ENCODE data around the gene EN2.

The EN2 gene

DNA sequence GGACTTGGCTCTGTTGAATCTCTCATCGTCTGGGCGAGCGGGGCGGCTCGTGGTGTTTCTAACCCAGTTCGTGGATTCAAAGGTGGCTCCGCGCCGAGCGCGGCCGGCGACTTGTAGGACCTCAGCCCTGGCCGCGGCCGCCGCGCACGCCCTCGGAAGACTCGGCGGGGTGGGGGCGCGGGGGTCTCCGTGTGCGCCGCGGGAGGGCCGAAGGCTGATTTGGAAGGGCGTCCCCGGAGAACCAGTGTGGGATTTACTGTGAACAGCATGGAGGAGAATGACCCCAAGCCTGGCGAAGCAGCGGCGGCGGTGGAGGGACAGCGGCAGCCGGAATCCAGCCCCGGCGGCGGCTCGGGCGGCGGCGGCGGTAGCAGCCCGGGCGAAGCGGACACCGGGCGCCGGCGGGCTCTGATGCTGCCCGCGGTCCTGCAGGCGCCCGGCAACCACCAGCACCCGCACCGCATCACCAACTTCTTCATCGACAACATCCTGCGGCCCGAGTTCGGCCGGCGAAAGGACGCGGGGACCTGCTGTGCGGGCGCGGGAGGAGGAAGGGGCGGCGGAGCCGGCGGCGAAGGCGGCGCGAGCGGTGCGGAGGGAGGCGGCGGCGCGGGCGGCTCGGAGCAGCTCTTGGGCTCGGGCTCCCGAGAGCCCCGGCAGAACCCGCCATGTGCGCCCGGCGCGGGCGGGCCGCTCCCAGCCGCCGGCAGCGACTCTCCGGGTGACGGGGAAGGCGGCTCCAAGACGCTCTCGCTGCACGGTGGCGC, at the start of gene EN2:
Gene EN2, plus strand, starts transcription at position 19 of the 767 bp plus-strand sequence. Its CDS starts 249 bp downstream, at position 268.
- no peak for DNase-seq (ENCODE audit: low spot score)

DNA sequence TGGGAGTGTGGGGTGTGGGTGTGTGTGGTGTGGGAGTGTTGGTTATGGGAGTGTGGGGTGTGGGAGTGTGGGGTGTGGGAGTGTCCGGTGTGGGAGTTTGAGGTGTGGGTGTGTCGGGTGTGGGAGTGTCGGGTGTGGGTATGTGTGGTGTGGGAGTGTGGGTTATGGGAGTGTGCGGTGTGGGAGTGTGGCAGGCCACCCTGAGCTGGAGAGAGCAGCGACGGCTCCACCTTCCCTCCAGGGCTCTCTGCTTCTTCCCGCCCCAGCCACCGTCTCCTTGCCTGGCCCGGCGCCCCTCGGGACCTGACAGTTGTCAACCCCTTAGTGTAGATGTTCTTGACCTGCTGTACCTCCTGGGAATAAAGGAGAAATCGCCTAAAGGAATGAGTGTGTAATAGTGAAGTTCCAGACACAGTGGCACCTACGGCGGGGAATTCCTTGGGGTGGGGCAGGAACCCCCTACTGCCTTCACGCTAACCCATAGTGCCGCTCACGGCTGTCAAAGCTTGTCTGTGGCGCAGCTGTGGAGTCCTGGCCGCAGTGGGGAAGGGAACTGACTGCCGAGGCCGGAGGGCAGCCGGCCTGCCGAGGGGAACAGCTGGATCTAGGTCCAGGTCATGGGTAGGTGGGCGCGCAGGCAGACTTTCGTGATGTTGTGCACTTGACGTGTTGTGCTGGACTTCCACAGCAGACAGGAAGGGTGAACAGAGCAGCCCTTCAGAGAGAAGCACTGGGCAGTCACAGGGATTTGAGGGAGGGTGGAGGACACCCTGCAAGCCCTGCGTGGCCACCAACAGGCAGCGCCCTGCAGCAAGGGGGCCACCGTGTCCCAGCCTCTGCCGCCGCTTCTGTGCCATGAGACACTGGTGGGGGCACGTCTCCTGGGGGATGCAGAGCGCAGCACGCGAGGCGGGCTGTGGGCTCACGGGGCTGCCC, 49.0 kb upstream of the EN2 start:
- no peak for DNase-seq (ENCODE audit: low spot score)

DNA sequence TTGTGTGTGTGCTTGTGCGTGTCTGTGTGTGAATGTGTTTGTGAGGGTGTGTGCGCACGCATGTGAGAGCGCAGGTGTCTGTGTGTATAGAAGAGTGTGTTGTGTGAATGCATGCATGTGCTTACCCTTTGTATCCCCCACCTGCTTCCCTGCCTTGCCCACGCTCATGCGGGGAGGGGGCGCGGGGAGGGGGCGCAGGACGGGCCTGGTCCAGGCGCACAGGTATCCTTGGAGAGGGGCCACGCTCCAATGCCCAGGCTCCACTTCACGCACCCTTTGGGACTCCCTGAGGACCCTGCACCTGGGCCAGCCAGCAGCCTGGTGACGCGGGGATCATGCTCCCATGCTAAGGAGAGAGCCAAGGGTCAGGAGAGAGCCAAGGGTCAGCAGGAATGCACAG, 47.9 kb upstream of the EN2 start:
- no peak for DNase-seq (ENCODE audit: low spot score)

GRCh38 chr7:155410431-155410830, 47.5 kb upstream of the EN2 start:
- no peak for DNase-seq (ENCODE audit: low spot score)

DNA sequence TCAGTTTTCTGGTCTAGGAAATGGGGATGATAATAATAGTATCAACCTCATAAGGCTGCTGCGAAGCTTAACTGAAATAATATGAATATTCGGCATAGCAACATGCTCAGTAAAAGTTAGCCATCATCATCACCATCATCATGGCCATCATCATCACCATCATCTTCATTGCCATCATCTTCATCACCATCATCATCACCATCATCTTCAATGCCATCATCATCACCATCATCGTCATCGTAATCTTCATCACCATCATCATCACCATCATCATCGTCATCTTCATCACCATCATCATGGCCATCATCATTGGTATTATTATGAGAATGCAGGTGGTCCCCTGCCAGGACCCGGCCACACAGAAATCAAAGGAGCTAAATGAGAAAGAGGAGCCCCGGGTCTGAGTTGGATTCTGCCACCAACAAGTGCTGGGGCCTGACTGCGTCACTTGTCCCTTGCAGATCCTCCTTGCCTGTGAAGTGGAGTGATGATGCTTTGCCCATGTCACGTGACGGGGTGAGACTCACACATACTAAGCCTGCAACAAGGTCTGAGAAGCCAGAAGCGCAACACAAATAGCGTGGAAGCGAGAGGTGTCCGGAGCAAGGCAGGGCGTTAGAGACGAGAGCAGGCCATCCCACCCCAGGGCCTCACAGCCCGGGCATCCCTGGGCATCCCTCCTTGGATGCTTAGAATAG, 46.1 kb upstream of the EN2 start:
- no peak for DNase-seq (ENCODE audit: low spot score)

- DNase-seq (ENCODE audit: low spot score) = peak; percentile 68
Observed at GRCh38 chr7:155412416-155413253, 45.3 kb upstream of the EN2 start.

- DNase-seq (ENCODE audit: low spot score) = no peak
Observed at GRCh38 chr7:155414547-155415492, 43.1 kb upstream of the EN2 start.

DNA sequence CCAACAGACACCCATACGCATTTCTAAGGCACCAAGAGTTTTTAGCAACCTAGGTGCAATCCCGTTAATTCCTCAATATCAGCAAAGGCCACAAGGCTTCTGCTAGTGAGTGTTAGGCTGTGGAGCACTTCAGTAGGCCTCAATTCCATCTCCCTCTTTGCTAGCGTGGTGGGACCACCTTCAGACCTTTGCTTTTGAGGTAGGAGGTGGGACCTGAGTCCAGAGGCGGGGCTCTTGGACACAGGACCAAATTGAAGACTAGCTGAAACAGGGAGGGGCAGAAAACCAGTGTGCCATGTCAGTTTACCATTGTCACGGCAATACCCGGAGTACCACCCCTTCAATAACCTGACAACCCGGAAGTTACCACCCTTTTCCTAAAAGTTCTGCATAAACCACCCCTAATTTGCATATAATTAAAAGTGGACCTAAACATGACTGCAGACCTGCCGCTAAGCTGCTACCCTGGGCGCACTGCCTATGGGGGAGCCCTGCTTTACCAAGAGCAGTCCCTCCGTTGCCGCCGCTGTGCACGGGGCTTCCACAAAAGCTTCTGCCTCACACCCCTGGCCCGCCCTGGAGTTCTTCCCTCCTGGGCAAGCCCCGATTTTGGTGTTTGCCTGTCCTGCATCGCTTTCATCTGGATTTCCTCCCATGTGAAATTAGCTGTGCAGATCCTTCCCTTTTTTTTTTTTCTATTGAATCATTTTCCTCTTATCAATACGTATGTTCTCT, 41.1 kb upstream of the EN2 start:
- DNase-seq (ENCODE audit: low spot score) = no peak

DNA sequence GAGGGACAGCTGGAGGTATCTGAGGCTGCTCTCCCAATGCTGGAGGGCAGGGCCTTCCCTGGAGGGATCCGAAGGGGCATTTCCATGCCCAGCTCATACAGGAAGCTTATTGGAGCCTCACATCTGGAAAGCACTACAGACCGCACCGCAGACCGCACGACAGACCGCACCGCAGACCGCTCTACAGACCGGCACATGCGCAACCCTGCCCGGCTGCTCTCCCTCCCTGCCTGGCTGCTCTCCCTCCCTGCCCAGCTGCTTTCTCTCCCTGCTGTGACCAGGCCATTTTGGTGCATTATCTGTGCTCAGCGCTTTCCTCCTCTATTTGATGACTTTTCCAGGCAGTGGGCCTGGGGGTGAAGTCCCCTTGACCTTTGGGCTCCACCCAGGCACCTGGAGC, 39.6 kb upstream of the EN2 start:
- no peak for DNase-seq (ENCODE audit: low spot score)

GRCh38 chr7:155418941-155419755, 38.8 kb upstream of the EN2 start:
- DNase-seq (ENCODE audit: low spot score) = no peak

DNA sequence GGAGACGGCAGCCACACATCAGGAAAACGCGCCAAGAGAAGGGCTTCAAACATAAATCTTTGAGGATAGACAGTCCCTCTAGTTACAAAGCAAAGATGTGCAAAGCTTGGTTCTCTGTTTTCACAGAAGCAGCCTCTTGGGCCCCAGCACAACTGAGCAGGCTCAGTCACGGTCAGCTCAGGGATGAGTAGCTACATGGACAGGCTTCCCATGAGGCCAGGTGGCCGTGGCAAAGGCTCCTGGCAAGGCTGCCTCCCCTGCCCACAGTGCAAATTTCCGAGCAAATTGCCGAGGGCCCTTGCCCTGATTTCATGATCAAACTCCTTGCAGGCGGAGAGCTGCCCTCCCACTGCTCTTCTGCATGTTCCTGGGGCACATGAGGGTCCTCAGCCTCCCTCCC, 37.8 kb upstream of the EN2 start:
- no peak for DNase-seq (ENCODE audit: low spot score)

GRCh38 chr7:155422151-155422550, 35.8 kb upstream of the EN2 start:
- no peak for DNase-seq (ENCODE audit: low spot score)

GRCh38 chr7:155422599-155423336, 35.2 kb upstream of the EN2 start:
- no peak for DNase-seq (ENCODE audit: low spot score)

GRCh38 chr7:155423337-155424285, 34.3 kb upstream of the EN2 start:
- no peak for DNase-seq (ENCODE audit: low spot score)

DNA sequence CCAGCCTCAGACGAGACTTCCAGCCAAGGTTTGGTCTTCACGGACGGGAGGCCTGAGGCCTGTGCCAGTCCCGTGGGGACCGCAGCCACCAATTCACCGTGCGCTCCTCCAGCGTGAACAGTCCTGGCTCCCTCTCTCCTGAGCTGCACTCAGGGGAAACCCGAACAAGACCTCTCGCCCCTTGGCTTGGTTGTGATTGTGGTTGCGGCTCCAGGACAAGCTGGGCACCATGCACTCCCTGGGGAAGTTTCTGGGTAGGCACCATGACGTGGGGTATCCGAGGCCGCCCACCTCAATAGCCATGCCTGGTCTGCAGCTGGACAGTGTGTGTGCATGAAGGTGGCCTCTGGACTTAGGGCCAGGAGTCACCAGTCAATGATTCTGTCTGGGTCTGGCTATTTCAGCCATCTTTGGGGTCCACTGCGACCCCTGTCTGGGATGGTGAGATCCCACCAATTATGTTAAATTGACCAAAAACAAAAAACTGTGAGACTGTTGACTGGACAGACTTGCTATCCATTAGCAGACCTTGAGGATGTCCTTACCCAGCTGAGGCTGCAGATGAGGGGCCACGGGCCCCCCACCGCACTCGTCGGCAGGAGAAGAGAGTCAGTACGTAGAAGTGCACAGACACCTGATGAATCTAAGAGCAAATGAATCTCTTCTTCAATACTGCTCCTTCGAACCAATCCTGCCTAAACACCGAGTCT, 33.5 kb upstream of the EN2 start:
- no peak for DNase-seq (ENCODE audit: low spot score)

- no peak for DNase-seq (ENCODE audit: low spot score)
Observed at GRCh38 chr7:155425011-155425340, 33.0 kb upstream of the EN2 start.

Data from Ammon's horn (tissue), 1 donor.